Subcutaneous adipose tissue (tissue), 4 donors: ENCODE measurements around the gene CSAD. TPM values are rescaled to one million over a fixed set of nuclear protein-coding genes. Genes with fewer than 3 reads are reported as not detected.

Source experiments
- total RNA-seq, 4 donors: library from RNA; depleted of rRNA; stranded (reverse); fragments of >200 nt; gene quantifications; one replicate each; pipeline ENCODE4 v1.1.0, GENCODE V29; 2016
- TF ChIP-seq, protein P1 (sequence below): fragments of 450-650 bp; IDR thresholded peaks from one replicate; pipeline ENCODE4 v1.5.1; 2016; ENCODE audit warnings: low read depth, mild to moderate bottlenecking, control low read depth, antibody characterized with exemption, moderate library complexity

Gene CSAD
- total RNA-seq, 4 donors from 2014 or later = 63.7 to 215 (median 101) TPM

DNA sequence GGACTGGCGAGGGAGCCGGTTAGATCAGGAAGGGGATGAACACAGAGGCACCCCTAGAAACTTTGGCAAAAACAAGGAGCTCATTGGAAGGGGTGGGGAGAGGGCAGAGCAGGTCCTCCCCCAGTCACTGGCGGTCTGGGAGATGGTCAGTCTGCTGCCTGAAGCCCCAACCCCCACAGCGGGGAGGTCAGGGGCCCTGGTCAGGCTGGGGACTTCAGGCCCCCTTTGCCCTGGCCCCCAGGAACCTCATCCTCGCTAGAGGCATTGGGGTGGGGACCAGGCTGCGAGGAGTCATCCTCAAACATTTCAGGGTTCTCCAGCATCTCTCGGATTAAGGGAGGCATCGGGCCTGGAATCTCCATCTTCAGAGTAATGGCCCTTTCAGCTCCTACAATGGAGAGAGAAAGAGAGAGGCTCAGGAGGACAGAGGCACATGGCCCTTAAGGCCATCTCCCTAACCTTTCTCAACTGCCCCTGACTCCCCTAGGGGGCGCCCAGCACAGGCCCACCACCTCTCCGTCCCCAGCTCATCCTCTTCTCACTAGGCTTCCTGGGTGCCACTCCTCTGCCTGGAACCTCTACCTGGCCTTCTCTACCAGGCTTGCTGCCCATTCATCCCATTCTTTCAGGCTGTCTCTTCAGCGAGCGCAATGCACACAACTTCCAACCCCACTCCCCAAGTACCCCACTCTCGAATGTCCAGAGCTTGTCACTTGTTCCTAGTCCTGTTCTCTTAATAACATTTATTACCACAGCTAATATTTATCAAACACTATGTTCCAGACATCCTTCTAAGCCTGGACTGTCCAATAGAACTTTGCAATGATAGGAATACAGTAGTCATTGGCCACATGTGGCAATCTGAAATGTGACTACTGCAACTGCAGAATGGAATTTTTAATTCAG is 31.0 kb upstream of the CSAD start:
- TF ChIP-seq, protein P1, sequence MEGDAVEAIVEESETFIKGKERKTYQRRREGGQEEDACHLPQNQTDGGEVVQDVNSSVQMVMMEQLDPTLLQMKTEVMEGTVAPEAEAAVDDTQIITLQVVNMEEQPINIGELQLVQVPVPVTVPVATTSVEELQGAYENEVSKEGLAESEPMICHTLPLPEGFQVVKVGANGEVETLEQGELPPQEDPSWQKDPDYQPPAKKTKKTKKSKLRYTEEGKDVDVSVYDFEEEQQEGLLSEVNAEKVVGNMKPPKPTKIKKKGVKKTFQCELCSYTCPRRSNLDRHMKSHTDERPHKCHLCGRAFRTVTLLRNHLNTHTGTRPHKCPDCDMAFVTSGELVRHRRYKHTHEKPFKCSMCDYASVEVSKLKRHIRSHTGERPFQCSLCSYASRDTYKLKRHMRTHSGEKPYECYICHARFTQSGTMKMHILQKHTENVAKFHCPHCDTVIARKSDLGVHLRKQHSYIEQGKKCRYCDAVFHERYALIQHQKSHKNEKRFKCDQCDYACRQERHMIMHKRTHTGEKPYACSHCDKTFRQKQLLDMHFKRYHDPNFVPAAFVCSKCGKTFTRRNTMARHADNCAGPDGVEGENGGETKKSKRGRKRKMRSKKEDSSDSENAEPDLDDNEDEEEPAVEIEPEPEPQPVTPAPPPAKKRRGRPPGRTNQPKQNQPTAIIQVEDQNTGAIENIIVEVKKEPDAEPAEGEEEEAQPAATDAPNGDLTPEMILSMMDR = no peak

DNA sequence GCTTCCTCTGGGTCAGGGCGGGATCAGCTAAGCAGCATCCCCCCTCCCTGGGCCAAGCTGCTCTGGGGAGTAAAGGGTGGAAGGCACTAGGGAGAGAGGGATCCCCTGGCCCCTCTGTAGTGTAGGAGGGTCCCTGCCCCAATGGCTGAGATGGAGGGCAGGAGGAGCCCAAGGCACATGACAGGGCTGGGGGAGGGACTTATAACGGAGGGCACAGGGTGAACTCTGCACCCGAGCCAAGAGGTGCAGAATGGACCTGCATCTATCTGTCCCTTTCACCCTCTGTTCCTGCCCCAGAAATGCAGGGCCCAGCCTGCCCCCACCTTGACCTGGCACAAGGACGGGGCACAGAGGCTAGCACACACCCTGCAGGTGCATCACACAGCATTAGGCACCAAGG is 30.1 kb upstream of the CSAD start:
- TF ChIP-seq, protein P1 = no peak

DNA sequence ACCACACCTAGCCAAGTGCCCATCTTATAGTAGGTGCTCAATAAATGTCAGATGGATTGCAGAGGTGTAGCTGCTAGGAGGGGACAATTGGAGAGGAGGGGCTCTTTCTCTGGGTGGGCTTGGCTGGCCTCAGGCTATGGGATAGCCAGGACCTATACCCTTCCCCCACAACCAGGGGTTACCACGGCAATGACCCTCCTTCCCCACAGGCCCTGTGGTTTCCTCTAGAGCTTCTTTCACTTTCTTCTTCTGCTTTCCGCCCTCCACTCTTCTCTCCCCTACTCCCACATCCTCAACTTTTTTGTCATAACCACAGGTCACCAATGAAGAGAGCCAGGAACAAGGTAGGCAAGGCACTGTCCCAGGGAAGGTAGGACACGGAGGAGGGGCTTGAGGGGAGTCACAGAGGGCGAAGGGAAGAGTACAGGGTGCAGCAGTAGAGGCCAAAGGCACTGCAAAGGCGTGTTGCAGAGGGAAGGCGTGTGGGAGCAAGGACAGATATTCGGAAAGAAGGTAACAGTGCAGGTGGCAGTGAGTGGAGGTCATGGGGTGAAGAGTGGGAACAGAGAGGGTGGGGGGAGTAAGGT is 28.2 kb upstream of the CSAD start:
- TF ChIP-seq, protein P1 = no peak

DNA sequence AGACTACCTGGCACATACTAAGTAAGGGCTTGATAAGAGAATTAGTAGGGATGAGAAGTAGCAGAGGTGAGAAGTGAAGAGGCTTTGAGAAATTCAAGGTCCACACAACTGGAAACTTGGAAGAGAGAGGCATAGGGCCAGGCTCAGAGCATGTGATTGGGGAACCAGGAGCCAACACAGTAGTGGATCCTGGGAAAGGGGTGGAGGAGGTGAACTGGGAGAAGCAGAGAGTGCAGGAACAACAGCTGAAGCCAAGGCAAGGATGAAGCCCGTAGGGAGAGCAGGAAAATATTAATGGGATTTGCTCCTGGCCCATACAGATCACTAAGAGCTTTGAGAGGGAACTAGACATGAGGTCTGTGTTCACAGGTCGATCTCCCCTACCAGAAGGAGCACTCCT is 27.7 kb upstream of the CSAD start:
- TF ChIP-seq, protein P1 = no peak

DNA sequence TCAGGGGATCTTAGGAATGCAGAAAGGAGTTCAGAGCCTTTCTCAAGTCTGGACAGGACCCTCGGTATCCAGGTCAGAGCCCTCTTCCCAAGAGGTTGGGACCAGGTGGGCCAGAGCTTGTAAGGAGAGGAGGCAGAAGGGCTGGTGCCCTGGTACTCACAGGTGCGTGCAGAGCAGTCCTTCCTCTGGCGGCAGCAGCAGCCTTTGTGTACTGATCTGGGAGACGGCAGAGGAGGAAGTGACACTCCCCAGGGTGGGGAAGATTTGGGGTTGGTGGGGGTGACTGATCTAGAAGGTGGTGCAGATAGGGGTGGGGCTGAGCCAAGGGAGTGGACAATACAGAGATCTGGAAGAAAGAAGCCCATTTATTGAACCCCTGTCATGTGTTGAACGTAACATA is 26.3 kb upstream of the CSAD start, which contains the start of gene ITGB7:
TSS of gene ITGB7 (minus strand) at position 210 of the 400 bp plus-strand sequence. CDS start 6,808 bp downstream, outside the sequence.
- TF ChIP-seq, protein P1 = no peak

DNA sequence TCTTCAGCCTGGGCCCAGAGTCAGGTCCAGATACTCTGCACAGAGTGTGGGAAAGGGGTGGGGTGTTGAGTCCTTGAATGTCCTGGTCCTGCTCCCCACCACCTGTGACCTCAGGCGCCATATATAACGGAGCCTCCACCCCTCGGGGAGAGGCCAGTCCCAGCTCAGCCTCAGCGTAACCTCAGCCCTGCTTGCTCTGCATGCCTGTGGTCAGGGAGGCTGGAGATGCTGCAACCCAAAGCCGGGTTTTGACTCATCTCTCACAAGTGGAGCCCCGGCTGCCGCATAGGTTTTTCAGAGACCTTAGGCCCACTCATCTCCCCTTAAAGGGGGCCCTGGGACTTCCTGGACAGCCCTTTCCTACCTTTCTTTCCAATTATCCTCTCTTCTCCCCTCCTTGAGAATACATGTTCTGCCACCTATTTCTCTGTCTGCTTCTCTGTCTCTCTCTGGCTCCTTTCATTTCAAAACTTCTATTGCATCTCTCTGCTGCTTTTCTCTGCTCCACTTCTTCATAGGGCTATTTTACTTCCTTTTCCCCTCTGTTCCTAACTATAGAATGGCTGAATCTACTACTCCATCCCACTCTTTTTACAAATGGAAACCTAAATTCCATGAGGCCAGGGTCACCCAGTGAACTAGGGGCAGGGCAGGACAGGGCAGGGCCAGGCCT is 25.2 kb upstream of the CSAD start:
- TF ChIP-seq, protein P1 = no peak

DNA sequence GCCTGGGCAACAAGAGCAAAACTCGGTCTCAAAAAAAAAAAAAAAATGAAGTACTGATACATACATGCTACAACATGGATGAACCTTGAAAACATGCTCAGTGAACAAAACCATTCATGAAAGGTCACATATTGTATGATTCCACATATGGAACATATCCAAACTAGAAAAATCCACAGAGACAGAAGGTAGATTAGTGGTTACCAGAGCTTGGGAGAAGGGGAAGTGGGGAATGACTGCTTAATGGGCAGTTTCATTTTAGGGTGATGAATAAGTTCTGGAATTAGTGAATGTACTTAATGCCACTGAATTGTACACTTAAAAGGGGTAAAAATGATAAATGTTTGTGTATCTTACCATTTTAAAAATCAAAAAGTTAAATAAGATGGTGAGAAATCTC is 23.6 kb upstream of the CSAD start:
- TF ChIP-seq, protein P1 = no peak
